Measurements from ENCODE around the gene NIT2. TPM values are rescaled to one million over a fixed set of nuclear protein-coding genes. Genes with fewer than 3 reads are reported as not detected.
"Not testable (repeated sequence)": the region's sequence is repeated elsewhere in the genome, so short reads cannot be mapped to it uniquely, and the experiment has no call there.

The NIT2 gene
- total RNA-seq, 1 donor from 2014 or later: 5.3 TPM

- Histone ChIP-seq H3K4me3 (no peak overlapping the region), H3K27me3 (no peaks in the 10 kb centered on the region), H3K36me3 (peaks cover 16 to 28% of the 10 kb centered on the region in 2 donors), H3K4me1 (peaks cover 0 to 3% of the 10 kb centered on the region in 2 donors), H3K27ac (no peak overlapping the region), H3K9me3 (no peaks in the 10 kb centered on the region)
- TF ChIP-seq CTCF (IDR thresholded peaks at IDR 0.05): no peak
- intact Hi-C loops (cut with DNase I): no loop called here
- no peak for DNase-seq (ENCODE audit: low spot score in 2 of 2)
Measured at GRCh38 chr3:100317912-100318311, 16.6 kb upstream of the NIT2 start.

GRCh38 chr3:100319951-100320350, 14.6 kb upstream of the NIT2 start:
- Histone ChIP-seq H3K27ac (no peak overlapping the region), H3K4me3 (no peak overlapping the region), H3K36me3 (peaks cover 11 to 24% of the 10 kb centered on the region in 2 donors), H3K9me3 (no peaks in the 10 kb centered on the region), H3K27me3 (no peaks in the 10 kb centered on the region), H3K4me1 (peaks cover 0 to 3% of the 10 kb centered on the region in 2 donors)
- DNase-seq (ENCODE audit: low spot score in 2 of 2): no peak
- intact Hi-C loops (cut with DNase I): no loop called here
- TF ChIP-seq CTCF (IDR thresholded peaks at IDR 0.05): no peak

GRCh38 chr3:100324044-100324443, 10.5 kb upstream of the NIT2 start:
- Histone ChIP-seq H3K4me1 (no peaks in the 10 kb centered on the region), H3K27me3 (no peaks in the 10 kb centered on the region), H3K4me3 (no peak overlapping the region), H3K9me3 (no peaks in the 10 kb centered on the region), H3K36me3 (peaks cover 13 to 21% of the 10 kb centered on the region in 2 donors), H3K27ac (no peak overlapping the region)
- intact Hi-C loops (cut with DNase I): no loop called here
- no peak for DNase-seq (ENCODE audit: low spot score in 2 of 2)
- no peak for TF ChIP-seq CTCF (IDR thresholded peaks at IDR 0.05)

GRCh38 chr3:100325827-100326226, 8.7 kb upstream of the NIT2 start:
- Histone ChIP-seq H3K9me3 (no peaks in the 10 kb centered on the region), H3K27me3 (no peaks in the 10 kb centered on the region), H3K27ac (no peak overlapping the region), H3K36me3 (peaks cover 4 to 10% of the 10 kb centered on the region in 2 donors), H3K4me3 (no peak overlapping the region), H3K4me1 (no peaks in the 10 kb centered on the region)
- intact Hi-C loops (cut with DNase I): no loop called here
- no peak for DNase-seq (ENCODE audit: low spot score in 2 of 2)
- no peak for TF ChIP-seq CTCF (IDR thresholded peaks at IDR 0.05)

GRCh38 chr3:100327377-100327776, 7.2 kb upstream of the NIT2 start:
- intact Hi-C loops (cut with DNase I); H3K36me3 ChIP-seq: not testable (repeated sequence)

GRCh38 chr3:100329800-100330489, 4.6 kb upstream of the NIT2 start:
- Histone ChIP-seq H3K4me3 (no peak overlapping the region), H3K4me1 (peaks cover 0 to 5% of the 10 kb centered on the region in 2 donors), H3K9me3 (no peaks in the 10 kb centered on the region), H3K27ac (no peak overlapping the region), H3K36me3 (peaks cover 0 to 10% of the 10 kb centered on the region in 2 donors), H3K27me3 (no peaks in the 10 kb centered on the region)
- no peak for DNase-seq (ENCODE audit: low spot score in 2 of 2)
- intact Hi-C loops (cut with DNase I): no loop called here
- no peak for TF ChIP-seq CTCF (IDR thresholded peaks at IDR 0.05)

More at GRCh38 chr3:100327377-100327776, 7.2 kb upstream of the NIT2 start:
- H3K4me1 ChIP-seq; H3K4me3 ChIP-seq; H3K27me3 ChIP-seq; H3K9me3 ChIP-seq; H3K27ac ChIP-seq; DNase-seq (ENCODE audit: low spot score in 2 of 2): not testable (repeated sequence)
